GM23338 (cell line): ENCODE measurements around the gene TRPM2.

Experiments
- EZH2 ChIP-seq: fragments of 200-600 bp; sonication (generic); IDR thresholded peaks from one replicate; pipeline ENCODE4 v1.8.0; 2017; ENCODE audit warnings: antibody characterized with exemption, mild to moderate bottlenecking, low read depth; ENCODE audit not compliant: unreplicated experiment
- EZH2phosphoT487 ChIP-seq: fragments of 200-600 bp; sonication (generic); IDR thresholded peaks from one replicate; pipeline ENCODE4 v1.8.1; 2018; ENCODE audit warnings: antibody characterized with exemption; ENCODE audit not compliant: unreplicated experiment
- POLR2AphosphoS5 ChIP-seq: IDR thresholded peaks from 2 replicates; pipeline ENCODE4 v1.6.1; 2016; ENCODE audit warnings: antibody characterized with exemption, low read depth
- ZNF331 ChIP-seq: fragments of 250-450 bp; sonication (Bioruptor Pico); IDR thresholded peaks from 2 replicates; pipeline ENCODE4 v1.5.0; 2020; ENCODE audit warnings: low read depth, mild to moderate bottlenecking, moderate library complexity
- TF ChIP-seq, protein P1 (sequence below), 2 experiments: fragments of 200-600 bp in 1 of 2; sonication (generic) in 1 of 2; conservative IDR thresholded peaks; 2 replicates each; pipeline versions ENCODE4 v1.5.1 to v1.6.1; 2016 to 2017; ENCODE audit warnings: antibody characterized with exemption in 2 of 2, low read depth in 2 of 2, mild to moderate bottlenecking in 2 of 2, moderate library complexity in 1 of 2
- TF ChIP-seq, protein P2 (sequence below): fragments of 250-450 bp; sonication (Bioruptor Pico); IDR thresholded peaks from 2 replicates; pipeline ENCODE4 v1.5.0; 2020; ENCODE audit warnings: mild to moderate bottlenecking, moderate library complexity

DNA sequence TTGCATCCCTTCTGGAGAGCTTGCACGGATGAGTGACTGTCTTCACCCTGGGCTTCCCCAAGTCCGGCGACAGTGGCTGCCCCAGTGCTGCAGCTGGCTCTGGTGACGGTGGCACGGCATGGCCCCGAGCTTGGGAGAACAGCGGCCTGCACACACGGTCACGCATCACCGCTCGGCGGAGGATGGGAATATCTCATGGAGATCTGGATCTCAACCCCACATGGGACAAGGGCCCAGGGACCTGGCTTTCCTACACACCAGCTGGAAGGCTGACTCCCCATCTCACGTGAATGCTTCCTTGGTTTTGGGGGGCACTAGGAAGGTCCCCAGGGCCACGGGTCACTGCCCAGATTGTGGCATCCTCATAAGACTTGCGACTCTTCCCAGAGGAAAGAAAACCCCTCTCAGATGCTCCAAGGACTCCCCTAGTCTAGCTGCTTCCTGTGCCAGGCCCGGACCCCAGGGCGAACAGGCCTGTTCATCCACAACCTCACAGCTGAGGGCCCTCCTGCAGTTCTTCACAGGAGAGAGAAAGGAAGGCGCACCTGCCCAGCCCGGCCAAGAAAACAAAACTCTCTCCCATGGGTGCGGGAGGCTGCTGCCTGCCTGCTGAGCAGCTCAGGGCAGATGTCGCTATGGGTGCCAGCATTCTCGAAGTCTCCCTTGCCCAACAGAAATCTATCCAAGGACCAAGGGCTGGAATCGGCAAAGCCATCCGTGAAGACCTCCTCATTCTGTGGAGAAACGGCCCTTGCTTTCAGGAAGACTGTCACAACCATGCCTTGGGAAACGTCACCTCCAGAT, 24.1 kb upstream of the TRPM2 start:
- TF ChIP-seq, protein P1, sequence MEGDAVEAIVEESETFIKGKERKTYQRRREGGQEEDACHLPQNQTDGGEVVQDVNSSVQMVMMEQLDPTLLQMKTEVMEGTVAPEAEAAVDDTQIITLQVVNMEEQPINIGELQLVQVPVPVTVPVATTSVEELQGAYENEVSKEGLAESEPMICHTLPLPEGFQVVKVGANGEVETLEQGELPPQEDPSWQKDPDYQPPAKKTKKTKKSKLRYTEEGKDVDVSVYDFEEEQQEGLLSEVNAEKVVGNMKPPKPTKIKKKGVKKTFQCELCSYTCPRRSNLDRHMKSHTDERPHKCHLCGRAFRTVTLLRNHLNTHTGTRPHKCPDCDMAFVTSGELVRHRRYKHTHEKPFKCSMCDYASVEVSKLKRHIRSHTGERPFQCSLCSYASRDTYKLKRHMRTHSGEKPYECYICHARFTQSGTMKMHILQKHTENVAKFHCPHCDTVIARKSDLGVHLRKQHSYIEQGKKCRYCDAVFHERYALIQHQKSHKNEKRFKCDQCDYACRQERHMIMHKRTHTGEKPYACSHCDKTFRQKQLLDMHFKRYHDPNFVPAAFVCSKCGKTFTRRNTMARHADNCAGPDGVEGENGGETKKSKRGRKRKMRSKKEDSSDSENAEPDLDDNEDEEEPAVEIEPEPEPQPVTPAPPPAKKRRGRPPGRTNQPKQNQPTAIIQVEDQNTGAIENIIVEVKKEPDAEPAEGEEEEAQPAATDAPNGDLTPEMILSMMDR (conservative IDR thresholded peaks at IDR 0.05; ENCODE audit: low read depth in 2 of 2) = no peak
- TF ChIP-seq POLR2AphosphoS5 = no peak
- TF ChIP-seq EZH2 = no peak
- TF ChIP-seq, protein P2, sequence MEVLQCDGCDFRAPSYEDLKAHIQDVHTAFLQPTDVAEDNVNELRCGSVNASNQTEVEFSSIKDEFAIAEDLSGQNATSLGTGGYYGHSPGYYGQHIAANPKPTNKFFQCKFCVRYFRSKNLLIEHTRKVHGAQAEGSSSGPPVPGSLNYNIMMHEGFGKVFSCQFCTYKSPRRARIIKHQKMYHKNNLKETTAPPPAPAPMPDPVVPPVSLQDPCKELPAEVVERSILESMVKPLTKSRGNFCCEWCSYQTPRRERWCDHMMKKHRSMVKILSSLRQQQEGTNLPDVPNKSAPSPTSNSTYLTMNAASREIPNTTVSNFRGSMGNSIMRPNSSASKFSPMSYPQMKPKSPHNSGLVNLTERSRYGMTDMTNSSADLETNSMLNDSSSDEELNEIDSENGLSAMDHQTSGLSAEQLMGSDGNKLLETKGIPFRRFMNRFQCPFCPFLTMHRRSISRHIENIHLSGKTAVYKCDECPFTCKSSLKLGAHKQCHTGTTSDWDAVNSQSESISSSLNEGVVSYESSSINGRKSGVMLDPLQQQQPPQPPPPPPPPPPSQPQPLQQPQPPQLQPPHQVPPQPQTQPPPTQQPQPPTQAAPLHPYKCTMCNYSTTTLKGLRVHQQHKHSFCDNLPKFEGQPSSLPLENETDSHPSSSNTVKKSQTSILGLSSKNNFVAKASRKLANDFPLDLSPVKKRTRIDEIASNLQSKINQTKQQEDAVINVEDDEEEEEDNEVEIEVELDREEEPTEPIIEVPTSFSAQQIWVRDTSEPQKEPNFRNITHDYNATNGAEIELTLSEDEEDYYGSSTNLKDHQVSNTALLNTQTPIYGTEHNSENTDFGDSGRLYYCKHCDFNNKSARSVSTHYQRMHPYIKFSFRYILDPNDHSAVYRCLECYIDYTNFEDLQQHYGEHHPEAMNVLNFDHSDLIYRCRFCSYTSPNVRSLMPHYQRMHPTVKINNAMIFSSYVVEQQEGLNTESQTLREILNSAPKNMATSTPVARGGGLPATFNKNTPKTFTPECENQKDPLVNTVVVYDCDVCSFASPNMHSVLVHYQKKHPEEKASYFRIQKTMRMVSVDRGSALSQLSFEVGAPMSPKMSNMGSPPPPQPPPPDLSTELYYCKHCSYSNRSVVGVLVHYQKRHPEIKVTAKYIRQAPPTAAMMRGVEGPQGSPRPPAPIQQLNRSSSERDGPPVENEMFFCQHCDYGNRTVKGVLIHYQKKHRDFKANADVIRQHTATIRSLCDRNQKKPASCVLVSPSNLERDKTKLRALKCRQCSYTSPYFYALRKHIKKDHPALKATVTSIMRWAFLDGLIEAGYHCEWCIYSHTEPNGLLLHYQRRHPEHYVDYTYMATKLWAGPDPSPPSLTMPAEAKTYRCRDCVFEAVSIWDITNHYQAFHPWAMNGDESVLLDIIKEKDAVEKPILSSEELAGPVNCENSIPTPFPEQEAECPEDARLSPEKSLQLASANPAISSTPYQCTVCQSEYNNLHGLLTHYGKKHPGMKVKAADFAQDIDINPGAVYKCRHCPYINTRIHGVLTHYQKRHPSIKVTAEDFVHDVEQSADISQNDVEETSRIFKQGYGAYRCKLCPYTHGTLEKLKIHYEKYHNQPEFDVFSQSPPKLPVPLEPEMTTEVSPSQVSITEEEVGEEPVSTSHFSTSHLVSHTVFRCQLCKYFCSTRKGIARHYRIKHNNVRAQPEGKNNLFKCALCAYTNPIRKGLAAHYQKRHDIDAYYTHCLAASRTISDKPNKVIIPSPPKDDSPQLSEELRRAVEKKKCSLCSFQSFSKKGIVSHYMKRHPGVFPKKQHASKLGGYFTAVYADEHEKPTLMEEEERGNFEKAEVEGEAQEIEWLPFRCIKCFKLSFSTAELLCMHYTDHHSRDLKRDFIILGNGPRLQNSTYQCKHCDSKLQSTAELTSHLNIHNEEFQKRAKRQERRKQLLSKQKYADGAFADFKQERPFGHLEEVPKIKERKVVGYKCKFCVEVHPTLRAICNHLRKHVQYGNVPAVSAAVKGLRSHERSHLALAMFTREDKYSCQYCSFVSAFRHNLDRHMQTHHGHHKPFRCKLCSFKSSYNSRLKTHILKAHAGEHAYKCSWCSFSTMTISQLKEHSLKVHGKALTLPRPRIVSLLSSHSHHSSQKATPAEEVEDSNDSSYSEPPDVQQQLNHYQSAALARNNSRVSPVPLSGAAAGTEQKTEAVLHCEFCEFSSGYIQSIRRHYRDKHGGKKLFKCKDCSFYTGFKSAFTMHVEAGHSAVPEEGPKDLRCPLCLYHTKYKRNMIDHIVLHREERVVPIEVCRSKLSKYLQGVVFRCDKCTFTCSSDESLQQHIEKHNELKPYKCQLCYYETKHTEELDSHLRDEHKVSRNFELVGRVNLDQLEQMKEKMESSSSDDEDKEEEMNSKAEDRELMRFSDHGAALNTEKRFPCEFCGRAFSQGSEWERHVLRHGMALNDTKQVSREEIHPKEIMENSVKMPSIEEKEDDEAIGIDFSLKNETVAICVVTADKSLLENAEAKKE (CRISPR knock-in tag) = no peak
- TF ChIP-seq ZNF331 (CRISPR knock-in tag) = no peak
- TF ChIP-seq EZH2phosphoT487 = no peak
